WTC11 (cell line): ENCODE data around the gene MIOX. TPM values are rescaled to one million over a fixed set of nuclear protein-coding genes. Genes with fewer than 3 reads are reported as not detected.

Experiments
- ATAC-seq: fragments of 200-7000 bp; cut with Tn5 transposase; 2 replicates; pipeline ENCODE4 v1.10.0; 2021; ENCODE audit warnings: mild to moderate bottlenecking, moderate library complexity
- CTCF ChIA-PET: fragments of 300-600 bp; sonication (Branson Sonifier 250); formaldehyde crosslinking; loops from one replicate; lab custom pipeline; 2021; ENCODE audit warnings: antibody characterized with exemption; lab: Charles Lee
- POLR2A ChIA-PET: fragments of 350-600 bp; sonication (Branson Sonifier 250); formaldehyde crosslinking; loops from one replicate; lab custom pipeline; 2021; ENCODE audit warnings: antibody characterized with exemption; lab: Charles Lee
- DNase-seq: peaks from one replicate; pipeline ENCODE4 v3.0.0; 2021; ENCODE audit warnings: low spot score
- H3K27ac Mint-ChIP-seq: 2 replicates; pipeline ENCODE4 v1.8.0; 2021; ENCODE audit warnings: mixed read lengths
- H3K27me3 Mint-ChIP-seq: 2 replicates; pipeline ENCODE4 v1.8.0; 2021; ENCODE audit warnings: low read depth, mild to moderate bottlenecking, moderate library complexity, mixed read lengths
- H3K36me3 Mint-ChIP-seq: 2 replicates; pipeline ENCODE4 v1.8.0; 2021; ENCODE audit warnings: mixed read lengths
- H3K4me1 Mint-ChIP-seq: 2 replicates; pipeline ENCODE4 v1.8.0; 2022; ENCODE audit warnings: mixed read lengths
- H3K4me3 Mint-ChIP-seq: 2 replicates; pipeline ENCODE4 v1.8.0; 2021; ENCODE audit warnings: mild to moderate bottlenecking, moderate library complexity, mixed read lengths
- H3K9me3 Mint-ChIP-seq: 2 replicates; pipeline ENCODE4 v1.8.0; 2021; ENCODE audit warnings: mixed read lengths
- AR ChIP-seq: fragments of 250-450 bp; sonication (Bioruptor Pico); IDR thresholded peaks from 2 replicates; pipeline ENCODE4 v1.9.0; 2021; ENCODE audit warnings: mild to moderate bottlenecking
- ARID4B ChIP-seq: sonication (generic); formaldehyde crosslinking; IDR thresholded peaks from 2 replicates; pipeline ENCODE4 v1.8.0; 2023; ENCODE audit warnings: missing genetic modification reagents, mild to moderate bottlenecking, borderline replicate concordance
- CREM ChIP-seq: sonication (generic); formaldehyde crosslinking; IDR thresholded peaks from 2 replicates; pipeline ENCODE4 v1.8.1; 2022; ENCODE audit warnings: mild to moderate bottlenecking, missing genetic modification reagents, moderate library complexity
- CTCF ChIP-seq: fragments of 200-600 bp; IDR thresholded peaks from 2 replicates; pipeline ENCODE4 v1.8.0; 2022; ENCODE audit warnings: antibody characterized with exemption
- EMX1 ChIP-seq: fragments of 250-450 bp; sonication (Bioruptor Pico); IDR thresholded peaks from 2 replicates; pipeline ENCODE4 v1.8.0; 2021; ENCODE audit warnings: mild to moderate bottlenecking
- ESRRA ChIP-seq: sonication (generic); formaldehyde crosslinking; IDR thresholded peaks from 2 replicates; pipeline ENCODE4 v1.8.1; 2022; ENCODE audit warnings: mild to moderate bottlenecking, missing genetic modification reagents, borderline replicate concordance
- FOXJ3 ChIP-seq: sonication (generic); formaldehyde crosslinking; IDR thresholded peaks from 2 replicates; pipeline ENCODE4 v1.9.0; 2021; ENCODE audit warnings: missing genetic modification reagents, mild to moderate bottlenecking, borderline replicate concordance
- FOXK1 ChIP-seq: sonication (generic); formaldehyde crosslinking; IDR thresholded peaks from 2 replicates; pipeline ENCODE4 v1.8.0; 2022; ENCODE audit warnings: mild to moderate bottlenecking, moderate library complexity, missing genetic modification reagents
- GRHL2 ChIP-seq: fragments of 250-450 bp; sonication (Bioruptor Pico); IDR thresholded peaks from 2 replicates; pipeline ENCODE4 v1.8.0; 2022; ENCODE audit warnings: mild to moderate bottlenecking, moderate library complexity; ENCODE audit not compliant: insufficient replicate concordance, severe bottlenecking
- IRF1 ChIP-seq: sonication (generic); formaldehyde crosslinking; IDR thresholded peaks from 2 replicates; pipeline ENCODE4 v1.8.0; 2023; ENCODE audit warnings: missing genetic modification reagents
- IRF2 ChIP-seq: sonication (generic); formaldehyde crosslinking; IDR thresholded peaks from 2 replicates; pipeline ENCODE4 v1.8.0; 2022; ENCODE audit warnings: low read depth, missing genetic modification reagents, borderline replicate concordance
- JAZF1 ChIP-seq: fragments of 250-450 bp; sonication (Bioruptor Pico); IDR thresholded peaks from 2 replicates; pipeline ENCODE4 v1.9.0; 2021; ENCODE audit warnings: moderate library complexity, mild to moderate bottlenecking, inconsistent platforms
- MYBL2 ChIP-seq: sonication (generic); formaldehyde crosslinking; IDR thresholded peaks from 2 replicates; pipeline ENCODE4 v1.8.1; 2023; ENCODE audit warnings: mild to moderate bottlenecking, moderate library complexity, missing genetic modification reagents
- NFYB ChIP-seq: sonication (generic); formaldehyde crosslinking; conservative IDR thresholded peaks from 2 replicates; pipeline ENCODE4 v1.8.0; 2022; ENCODE audit warnings: low read depth, missing genetic modification reagents
- NR2C2 ChIP-seq: sonication (generic); formaldehyde crosslinking; IDR thresholded peaks from 2 replicates; pipeline ENCODE4 v1.8.0; 2022; ENCODE audit warnings: mild to moderate bottlenecking, missing genetic modification reagents
- OVOL2 ChIP-seq: fragments of 250-450 bp; sonication (Bioruptor Pico); IDR thresholded peaks from 2 replicates; pipeline ENCODE4 v1.9.0; 2021; ENCODE audit warnings: mild to moderate bottlenecking, borderline replicate concordance
- RORB ChIP-seq: fragments of 250-450 bp; sonication (Bioruptor Pico); IDR thresholded peaks from 2 replicates; pipeline ENCODE4 v1.9.0; 2021; ENCODE audit warnings: mild to moderate bottlenecking
- STAT6 ChIP-seq: sonication (generic); formaldehyde crosslinking; conservative IDR thresholded peaks from 2 replicates; pipeline ENCODE4 v1.8.1; 2023; ENCODE audit warnings: mild to moderate bottlenecking, low read depth, missing genetic modification reagents, moderate library complexity
- USF2 ChIP-seq: sonication (generic); formaldehyde crosslinking; IDR thresholded peaks from 2 replicates; pipeline ENCODE4 v1.8.1; 2023; ENCODE audit warnings: mild to moderate bottlenecking, missing genetic modification reagents, moderate library complexity
- ZNF219 ChIP-seq: sonication (generic); formaldehyde crosslinking; IDR thresholded peaks from 2 replicates; pipeline ENCODE4 v1.8.0; 2023; ENCODE audit warnings: missing genetic modification reagents, mild to moderate bottlenecking, borderline replicate concordance
- ZNF317 ChIP-seq: sonication (generic); formaldehyde crosslinking; IDR thresholded peaks from 2 replicates; pipeline ENCODE4 v1.8.1; 2023; ENCODE audit warnings: low read depth, mild to moderate bottlenecking, moderate library complexity, missing genetic modification reagents, borderline replicate concordance
- ZNF671 ChIP-seq: fragments of 250-450 bp; sonication (Bioruptor Pico); IDR thresholded peaks from 2 replicates; pipeline ENCODE4 v1.8.0; 2021; ENCODE audit warnings: mild to moderate bottlenecking
- total RNA-seq: library from RNA; stranded (reverse); gene quantifications from 3 replicates; pipeline ENCODE4 v1.2.3, GENCODE V29; 2021

The MIOX gene
- total RNA-seq, 1 experiment from 2014 or later = 0.33 TPM

GRCh38 chr22:50477923-50478322, 8.7 kb upstream of the MIOX start:
- ATAC-seq (no peak), DNase-seq (no peak)
- Mint-ChIP-seq H3K9me3 (no peaks in the 10 kb centered on the region), H3K27me3 (peaks cover 40% of the 10 kb centered on the region), H3K36me3 (no peaks in the 10 kb centered on the region), H3K27ac (no peak overlapping the region), H3K4me3 (no peak overlapping the region), H3K4me1 (peaks cover 33% of the 10 kb centered on the region)
- ChIA-PET CTCF (interaction anchor here (0.7 to 0.8 kb wide), 2 partner anchors 25 to 39 kb away, joined by 3 read pairs; no protein-coding TSS in a partner anchor), POLR2A (no interaction called here)
- TF ChIP-seq FOXJ3 (CRISPR knock-in tag) (no peak), ESRRA (CRISPR knock-in tag) (no peak), JAZF1 (CRISPR knock-in tag) (no peak), USF2 (CRISPR knock-in tag) (no peak), ZNF219 (no peak), STAT6 (CRISPR knock-in tag) (no peak), RORB (CRISPR knock-in tag) (no peak), OVOL2 (no peak), CREM (CRISPR knock-in tag) (no peak), IRF2 (CRISPR knock-in tag) (no peak), GRHL2 (no peak)

GRCh38 chr22:50479721-50480120, 6.9 kb upstream of the MIOX start:
- ChIA-PET CTCF (interaction anchor here (0.7 to 1.5 kb wide), 4 partner anchors 18 to 84 kb away, joined by 3 to 6 read pairs (median 4); no protein-coding TSS in a partner anchor), POLR2A (no interaction called here)
- peak overlapping the region; percentile 74 for H3K4me3 Mint-ChIP-seq
- no peaks in the 10 kb centered on the region for H3K9me3 Mint-ChIP-seq
- H3K4me1 Mint-ChIP-seq = peaks cover 20% of the 10 kb centered on the region
- H3K27ac Mint-ChIP-seq = no peak overlapping the region
- DNase-seq = no peak
- no peaks in the 10 kb centered on the region for H3K36me3 Mint-ChIP-seq
- no peak for ATAC-seq
- peaks cover 40% of the 10 kb centered on the region for H3K27me3 Mint-ChIP-seq
- no peak for TF ChIP-seq NFYB (CRISPR knock-in tag)
- TF ChIP-seq ZNF317 (CRISPR knock-in tag) = no peak
- TF ChIP-seq FOXK1 (CRISPR knock-in tag) = no peak
- no peak for TF ChIP-seq CTCF
- no peak for TF ChIP-seq AR (CRISPR knock-in tag)
- no peak for TF ChIP-seq IRF1 (CRISPR knock-in tag)
- no peak for TF ChIP-seq MYBL2 (CRISPR knock-in tag)
- TF ChIP-seq ZNF219 = no peak
- TF ChIP-seq ZNF671 (CRISPR knock-in tag) = no peak
- TF ChIP-seq ARID4B (CRISPR knock-in tag) = no peak
- no peak for TF ChIP-seq USF2 (CRISPR knock-in tag)
- TF ChIP-seq NR2C2 (CRISPR knock-in tag) = no peak
- no peak for TF ChIP-seq EMX1
